SK-N-SH treated with all-trans-retinoic acid at 6 μM for 48 hours (cell line): ENCODE results near the gene TMEM203.

Source experiments
- ESRRG ChIP-seq: fragments of 250-450 bp; sonication (Bioruptor Pico); IDR thresholded peaks from 2 replicates; pipeline ENCODE4 v1.6.1; 2021; ENCODE audit warnings: mild to moderate bottlenecking
- OSR1 ChIP-seq: fragments of 250-450 bp; sonication (Bioruptor Pico); IDR thresholded peaks from 2 replicates; pipeline ENCODE4 v1.8.0; 2022; ENCODE audit warnings: moderate library complexity, mild to moderate bottlenecking, inconsistent platforms
- TOX ChIP-seq: fragments of 250-450 bp; sonication (Bioruptor Pico); IDR thresholded peaks from 2 replicates; pipeline ENCODE4 v1.8.0; 2021; ENCODE audit warnings: mild to moderate bottlenecking, moderate library complexity, borderline replicate concordance
- ZNF565 ChIP-seq: fragments of 450-650 bp; formaldehyde crosslinking; conservative IDR thresholded peaks from 2 replicates; pipeline ENCODE4 v1.5.0; 2020; ENCODE audit warnings: low read depth, mild to moderate bottlenecking, moderate library complexity
- ZNF70 ChIP-seq: fragments of 450-650 bp; formaldehyde crosslinking; IDR thresholded peaks from 2 replicates; pipeline ENCODE4 v1.5.0; 2020; ENCODE audit warnings: mild to moderate bottlenecking, moderate library complexity
- TF ChIP-seq, protein P1 (sequence below): fragments of 250-450 bp; sonication (Bioruptor Pico); IDR thresholded peaks from 2 replicates; pipeline ENCODE4 v1.5.1; 2020; ENCODE audit warnings: low read depth, mild to moderate bottlenecking, moderate library complexity

DNA sequence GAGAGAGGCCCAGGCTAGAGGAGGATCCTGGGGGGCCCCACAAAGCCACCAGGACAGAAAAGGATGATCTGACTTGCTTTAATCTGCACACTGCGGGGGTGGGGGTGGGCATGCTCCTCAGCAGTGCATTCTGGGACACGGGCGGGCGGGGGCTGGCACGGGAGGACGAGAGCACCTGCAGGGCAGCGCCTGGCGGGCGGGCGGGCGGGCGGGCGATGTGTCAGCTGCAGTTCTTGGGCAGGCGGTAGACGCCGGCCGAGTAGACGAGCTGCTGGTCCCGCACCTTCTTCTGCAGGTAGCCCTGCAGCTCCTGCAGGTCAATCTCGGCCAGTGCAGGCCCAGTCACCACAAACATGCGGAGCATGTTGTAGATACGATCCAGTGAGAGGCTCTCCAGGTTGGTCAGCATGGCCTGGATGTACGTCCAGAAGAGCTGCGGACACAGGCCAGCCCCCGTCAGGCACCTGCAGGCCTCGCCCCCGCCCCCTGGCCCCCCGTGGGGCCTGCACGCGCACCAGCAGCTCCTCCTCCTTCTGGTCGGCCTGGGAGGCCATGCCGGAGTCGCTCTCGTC lies 30.6 kb downstream of the TMEM203 start:
- TF ChIP-seq TOX (no peak), OSR1 (CRISPR knock-in tag) (no peak), ESRRG (CRISPR knock-in tag) (no peak), ZNF565 (no peak), ZNF70 (CRISPR knock-in tag) (no peak)
- TF ChIP-seq, protein P1, sequence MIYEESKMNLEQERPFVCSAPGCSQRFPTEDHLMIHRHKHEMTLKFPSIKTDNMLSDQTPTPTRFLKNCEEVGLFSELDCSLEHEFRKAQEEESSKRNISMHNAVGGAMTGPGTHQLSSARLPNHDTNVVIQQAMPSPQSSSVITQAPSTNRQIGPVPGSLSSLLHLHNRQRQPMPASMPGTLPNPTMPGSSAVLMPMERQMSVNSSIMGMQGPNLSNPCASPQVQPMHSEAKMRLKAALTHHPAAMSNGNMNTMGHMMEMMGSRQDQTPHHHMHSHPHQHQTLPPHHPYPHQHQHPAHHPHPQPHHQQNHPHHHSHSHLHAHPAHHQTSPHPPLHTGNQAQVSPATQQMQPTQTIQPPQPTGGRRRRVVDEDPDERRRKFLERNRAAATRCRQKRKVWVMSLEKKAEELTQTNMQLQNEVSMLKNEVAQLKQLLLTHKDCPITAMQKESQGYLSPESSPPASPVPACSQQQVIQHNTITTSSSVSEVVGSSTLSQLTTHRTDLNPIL (CRISPR knock-in tag): no peak
